A549 treated with ZK216348 at 1 μM for 4 hours (cell line): ENCODE data around the gene DMD. TPM values are rescaled to one million over a fixed set of nuclear protein-coding genes. Genes with fewer than 3 reads are reported as not detected.

ENCODE experiments used
- total RNA-seq: library from RNA; stranded (reverse); fragments of 200-300 nt; extraction: Qiagen RNA extraction; gene quantifications from 5 replicates; pipeline ENCODE4 v1.2.3, GENCODE V29; 2022; ENCODE audit warnings: low read depth

Gene DMD
- not detected in 5 replicates for total RNA-seq

DNA sequence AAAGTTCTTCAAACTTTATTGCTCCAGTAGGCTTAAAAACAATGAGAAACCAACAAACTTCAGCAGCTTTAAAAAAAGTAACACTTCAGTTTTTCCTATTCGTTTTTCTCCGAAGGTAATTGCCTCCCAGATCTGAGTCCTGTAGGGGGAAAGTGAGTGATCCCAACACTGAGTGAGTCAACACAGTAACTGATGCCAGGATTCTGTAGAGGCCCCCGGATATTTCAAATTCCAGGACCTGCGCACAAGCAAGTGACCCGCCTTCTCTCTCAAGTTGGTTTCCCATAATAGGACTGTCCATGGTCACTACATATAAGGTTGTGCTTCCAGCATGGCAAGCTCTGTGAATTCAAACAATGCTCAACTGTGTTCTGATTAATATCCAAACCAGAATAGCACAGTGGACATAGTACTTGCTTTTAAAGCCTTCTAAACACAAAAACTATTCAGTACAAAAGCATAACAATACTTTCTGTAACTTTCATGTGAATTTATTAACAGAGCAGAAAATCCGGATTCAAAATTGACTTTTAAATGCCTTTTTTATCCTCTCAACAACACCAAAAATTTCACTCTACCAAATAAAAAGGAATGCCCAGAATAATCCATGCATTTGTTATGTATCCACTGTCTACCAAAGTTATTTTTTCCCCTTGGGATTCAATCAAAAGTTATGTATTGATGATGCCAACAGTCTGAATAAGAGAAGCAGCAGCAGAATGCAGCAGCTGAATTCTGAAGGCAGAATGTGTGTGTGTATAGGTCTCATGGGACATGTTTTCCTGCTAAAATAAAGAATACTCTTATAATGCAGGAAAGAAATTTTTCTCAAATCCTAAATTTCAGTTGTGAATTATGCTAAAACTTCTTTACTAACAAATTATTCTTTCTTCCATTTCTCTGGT lies at the start of gene DMD:
Gene DMD (minus strand): TSS at position 194 of the 905 bp plus-strand sequence. CDS start 237 bp downstream, outside the sequence.

DNA sequence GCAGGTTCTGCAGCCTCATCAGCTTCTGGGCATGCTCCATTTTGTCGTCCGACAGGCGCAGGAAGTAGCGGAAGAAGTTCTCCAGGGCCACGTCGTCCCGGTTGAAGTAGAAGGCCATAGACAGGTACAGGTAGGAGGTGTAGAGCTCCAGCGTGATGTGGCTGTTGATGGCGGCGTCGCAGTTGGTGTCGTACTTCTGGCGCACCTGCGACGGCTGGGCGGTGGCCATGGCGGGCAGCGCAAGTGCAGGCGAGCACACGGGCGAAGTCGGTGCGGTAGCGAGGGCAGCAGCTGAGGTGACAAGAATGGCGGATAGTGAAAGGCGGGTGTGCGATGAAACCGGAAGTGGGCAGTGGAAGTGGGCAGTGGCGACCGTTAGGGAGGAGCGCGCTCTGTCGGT lies 2139.6 kb downstream of the DMD start, which contains the start of gene FTHL17:
Gene FTHL17 (minus strand): TSS at position 317 of the 400 bp plus-strand sequence. CDS start 88 bp downstream, at position 229.

